NCI-H748 treated with DMSO at 0.1 percent for 48 hours (cell line): ENCODE data around the gene FGF22.
A peak's percentile ranks its signal among the peaks of the same experiment; 100 is the strongest.
"Not testable (repeated sequence)": the region's sequence is repeated elsewhere in the genome, so short reads cannot be mapped to it uniquely, and the experiment has no call there.

Experiments used
- DNase-seq: peaks from one replicate; lab custom pipeline; 2025; lab: John Stamatoyannopoulos, UW

FGF22 gene

GRCh38 chr19:622666-623065 lies 17.0 kb upstream of the FGF22 start:
- no peak for DNase-seq

- DNase-seq, result no peak
These were observed 16.3 kb upstream of the FGF22 start for GRCh38 chr19:623175-623916.

- DNase-seq, result no peak
These were observed 15.7 kb upstream of the FGF22 start for GRCh38 chr19:623974-624373.

GRCh38 chr19:624433-625109 lies 15.1 kb upstream of the FGF22 start:
- no peak for DNase-seq

GRCh38 chr19:625257-625656 lies 14.4 kb upstream of the FGF22 start:
- DNase-seq, result no peak

- not testable (repeated sequence) for DNase-seq
These were observed 13.1 kb upstream of the FGF22 start for GRCh38 chr19:626566-626965.

GRCh38 chr19:628168-628567 lies 11.5 kb upstream of the FGF22 start:
- no peak for DNase-seq

- not testable (repeated sequence) for DNase-seq
These were observed 10.2 kb upstream of the FGF22 start for GRCh38 chr19:629515-629914.

GRCh38 chr19:629961-630714 lies 9.5 kb upstream of the FGF22 start:
- no peak for DNase-seq

GRCh38 chr19:632579-633067 lies 7.1 kb upstream of the FGF22 start:
- no peak for DNase-seq

- DNase-seq, result peak; percentile 79
These were observed 6.5 kb upstream of the FGF22 start, which contains the start of gene POLRMT for GRCh38 chr19:633068-633785. TSS of gene POLRMT (minus strand) at chr19:633537. CDS start at chr19:633512, 25 bp downstream.

- DNase-seq, result no peak
These were observed 5.7 kb upstream of the FGF22 start for GRCh38 chr19:633786-634639.

GRCh38 chr19:634975-635652 lies 4.6 kb upstream of the FGF22 start:
- DNase-seq, result no peak

GRCh38 chr19:638906-639252 lies 800 bp upstream of the FGF22 start:
- DNase-seq, result no peak

GRCh38 chr19:640161-640558 lies 481 bp downstream of the FGF22 start:
- DNase-seq, result no peak

- DNase-seq, result no peak
These were observed 1.0 kb downstream of the FGF22 start for GRCh38 chr19:640606-641189.

- DNase-seq, result no peak
These were observed 2.0 kb downstream of the FGF22 start for GRCh38 chr19:641702-642101.

- no peak for DNase-seq
These were observed 3.4 kb downstream of the FGF22 start for GRCh38 chr19:642767-643727.

GRCh38 chr19:643736-644135 lies 4.1 kb downstream of the FGF22 start:
- DNase-seq, result no peak
